ENCODE results near the gene TESPA1.

The TESPA1 gene

DNA sequence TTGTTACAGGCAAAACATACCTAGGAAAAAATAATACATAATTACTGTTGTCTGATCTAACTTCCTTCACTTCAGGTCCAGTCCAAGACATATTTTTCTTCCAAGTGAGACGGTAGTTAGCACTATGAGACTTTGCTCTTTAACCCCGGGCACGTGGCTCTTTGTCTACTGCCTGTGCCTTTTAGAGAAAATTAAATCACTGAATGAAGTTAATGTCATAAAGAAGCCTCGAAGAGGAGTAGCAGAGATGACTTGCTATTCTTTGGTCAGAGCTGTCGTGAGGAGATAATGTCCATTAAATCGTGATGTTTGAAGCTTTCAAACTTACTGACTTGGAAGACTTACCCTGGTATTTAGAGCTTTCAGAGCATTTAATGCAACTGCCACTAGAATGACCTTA is 8.7 kb downstream of the TESPA1 start:
- no peaks in the 10 kb centered on the region for H4K20me1 ChIP-seq (ENCODE audit: insufficient read depth, low read length)
- H2AFZ ChIP-seq (ENCODE audit: low read depth, low read length): no peak overlapping the region
- no peaks in the 10 kb centered on the region for H3K79me2 ChIP-seq (ENCODE audit: low read length)
- H3K4me1 ChIP-seq (ENCODE audit: low read length): no peaks in the 10 kb centered on the region
- TF ChIP-seq EZH2phosphoT487 (IDR thresholded peaks at IDR 0.05; ENCODE audit: low read depth): no peak
- TF ChIP-seq, protein P1, sequence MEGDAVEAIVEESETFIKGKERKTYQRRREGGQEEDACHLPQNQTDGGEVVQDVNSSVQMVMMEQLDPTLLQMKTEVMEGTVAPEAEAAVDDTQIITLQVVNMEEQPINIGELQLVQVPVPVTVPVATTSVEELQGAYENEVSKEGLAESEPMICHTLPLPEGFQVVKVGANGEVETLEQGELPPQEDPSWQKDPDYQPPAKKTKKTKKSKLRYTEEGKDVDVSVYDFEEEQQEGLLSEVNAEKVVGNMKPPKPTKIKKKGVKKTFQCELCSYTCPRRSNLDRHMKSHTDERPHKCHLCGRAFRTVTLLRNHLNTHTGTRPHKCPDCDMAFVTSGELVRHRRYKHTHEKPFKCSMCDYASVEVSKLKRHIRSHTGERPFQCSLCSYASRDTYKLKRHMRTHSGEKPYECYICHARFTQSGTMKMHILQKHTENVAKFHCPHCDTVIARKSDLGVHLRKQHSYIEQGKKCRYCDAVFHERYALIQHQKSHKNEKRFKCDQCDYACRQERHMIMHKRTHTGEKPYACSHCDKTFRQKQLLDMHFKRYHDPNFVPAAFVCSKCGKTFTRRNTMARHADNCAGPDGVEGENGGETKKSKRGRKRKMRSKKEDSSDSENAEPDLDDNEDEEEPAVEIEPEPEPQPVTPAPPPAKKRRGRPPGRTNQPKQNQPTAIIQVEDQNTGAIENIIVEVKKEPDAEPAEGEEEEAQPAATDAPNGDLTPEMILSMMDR (IDR thresholded peaks at IDR 0.05; ENCODE audit: low read depth, low read length): no peak
- H3K9ac ChIP-seq (ENCODE audit: low read length): no peak overlapping the region
- H3K9me3 ChIP-seq (ENCODE audit: insufficient read depth, low read length): no peaks in the 10 kb centered on the region
- H3K4me2 ChIP-seq (ENCODE audit: low read length): no peak overlapping the region
- no peak overlapping the region for H3K27ac ChIP-seq (ENCODE audit: low read length)
- H3K4me3 ChIP-seq (ENCODE audit: low read length): no peak overlapping the region
- peaks cover 21% of the 10 kb centered on the region for H3K36me3 ChIP-seq (replicated peaks; ENCODE audit: low read depth, low read length)
- H3K27me3 ChIP-seq (ENCODE audit: low read depth, low read length): no peaks in the 10 kb centered on the region

DNA sequence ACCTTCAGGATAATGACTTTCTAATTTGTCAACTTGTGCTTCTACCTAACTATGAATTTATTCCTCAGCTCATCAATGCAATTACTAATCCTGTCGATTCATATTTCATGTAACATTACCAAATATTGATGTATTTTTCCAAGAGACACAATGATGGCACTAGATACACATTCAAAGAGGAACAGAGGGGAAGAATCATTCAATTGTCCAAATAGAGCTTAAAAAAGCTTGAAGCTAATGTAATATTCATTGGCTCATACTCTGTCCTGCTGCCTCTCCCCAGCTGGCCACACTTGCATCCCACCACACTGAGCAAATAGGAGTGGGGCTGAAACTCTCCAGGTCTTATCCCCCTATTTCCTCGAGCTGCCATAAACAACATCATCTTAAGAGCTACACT is 9.3 kb downstream of the TESPA1 start:
- Histone ChIP-seq H3K27ac (ENCODE audit: low read length) (no peak overlapping the region), H2AFZ (ENCODE audit: low read depth, low read length) (no peak overlapping the region), H3K9me3 (ENCODE audit: insufficient read depth, low read length) (no peaks in the 10 kb centered on the region), H3K36me3 (replicated peaks; ENCODE audit: low read depth, low read length) (peaks cover 19% of the 10 kb centered on the region), H3K4me1 (ENCODE audit: low read length) (no peaks in the 10 kb centered on the region), H3K4me2 (ENCODE audit: low read length) (no peak overlapping the region), H4K20me1 (ENCODE audit: insufficient read depth, low read length) (no peaks in the 10 kb centered on the region), H3K9ac (ENCODE audit: low read length) (no peak overlapping the region), H3K27me3 (ENCODE audit: low read depth, low read length) (no peaks in the 10 kb centered on the region), H3K4me3 (ENCODE audit: low read length) (no peak overlapping the region), H3K79me2 (ENCODE audit: low read length) (no peaks in the 10 kb centered on the region)
- TF ChIP-seq, protein P1 (IDR thresholded peaks at IDR 0.05; ENCODE audit: low read depth, low read length): no peak
- TF ChIP-seq EZH2phosphoT487 (IDR thresholded peaks at IDR 0.05; ENCODE audit: low read depth): no peak

DNA sequence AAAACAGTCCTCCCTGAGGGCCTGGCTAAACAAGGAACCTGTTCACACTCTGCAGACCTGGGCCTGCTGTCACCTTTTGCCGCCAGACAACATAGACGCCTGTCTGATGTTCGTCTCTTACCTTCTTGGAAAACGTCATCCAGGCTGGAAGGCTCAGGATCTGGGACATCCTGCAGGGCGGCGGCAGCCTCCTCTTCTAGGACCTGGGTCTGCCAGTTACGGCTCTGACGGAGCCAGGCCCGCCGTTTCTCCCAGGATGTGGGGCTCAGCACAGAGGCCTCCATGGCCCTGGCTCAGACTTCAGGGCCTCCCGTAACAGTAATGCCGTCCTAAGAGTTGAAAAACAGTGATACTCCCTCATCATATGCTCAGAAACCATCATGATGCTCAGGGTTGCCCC is 10.3 kb downstream of the TESPA1 start:
- no peak overlapping the region for H3K9ac ChIP-seq (ENCODE audit: low read length)
- no peaks in the 10 kb centered on the region for H3K79me2 ChIP-seq (ENCODE audit: low read length)
- H2AFZ ChIP-seq (ENCODE audit: low read depth, low read length): no peak overlapping the region
- no peaks in the 10 kb centered on the region for H3K9me3 ChIP-seq (ENCODE audit: insufficient read depth, low read length)
- no peak overlapping the region for H3K4me3 ChIP-seq (ENCODE audit: low read length)
- H3K27ac ChIP-seq (ENCODE audit: low read length): no peak overlapping the region
- peaks cover 10% of the 10 kb centered on the region for H3K36me3 ChIP-seq (replicated peaks; ENCODE audit: low read depth, low read length)
- no peaks in the 10 kb centered on the region for H3K4me1 ChIP-seq (ENCODE audit: low read length)
- H3K4me2 ChIP-seq (ENCODE audit: low read length): no peak overlapping the region
- no peaks in the 10 kb centered on the region for H4K20me1 ChIP-seq (ENCODE audit: insufficient read depth, low read length)
- TF ChIP-seq, protein P1 (IDR thresholded peaks at IDR 0.05; ENCODE audit: low read depth, low read length): no peak
- TF ChIP-seq EZH2phosphoT487 (IDR thresholded peaks at IDR 0.05; ENCODE audit: low read depth): no peak
- no peaks in the 10 kb centered on the region for H3K27me3 ChIP-seq (ENCODE audit: low read depth, low read length)

DNA sequence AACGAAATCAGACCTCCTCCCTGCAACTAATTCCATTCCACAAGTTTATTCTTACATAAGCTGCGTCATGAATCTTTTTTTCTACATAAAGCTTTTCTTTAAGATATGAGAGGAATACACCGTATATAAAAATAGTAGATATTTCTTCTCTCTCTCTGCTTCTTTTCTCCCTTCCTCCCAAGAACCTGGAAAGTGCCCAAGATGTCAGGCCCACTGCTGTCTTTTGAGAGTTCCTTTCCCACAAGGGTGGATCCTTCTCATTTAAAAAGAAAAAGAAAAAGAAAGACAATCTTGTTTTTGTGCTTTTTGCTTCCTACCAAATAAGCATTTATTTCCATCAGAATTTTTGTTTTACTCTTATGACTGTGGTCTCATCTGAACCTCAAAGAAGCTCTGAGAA is 11.0 kb downstream of the TESPA1 start:
- TF ChIP-seq, protein P1 (IDR thresholded peaks at IDR 0.05; ENCODE audit: low read depth, low read length): no peak
- no peak for TF ChIP-seq EZH2phosphoT487 (IDR thresholded peaks at IDR 0.05; ENCODE audit: low read depth)
- Histone ChIP-seq H3K36me3 (replicated peaks; ENCODE audit: low read depth, low read length) (peaks cover 5% of the 10 kb centered on the region), H3K4me1 (ENCODE audit: low read length) (no peaks in the 10 kb centered on the region), H3K4me2 (ENCODE audit: low read length) (no peak overlapping the region), H2AFZ (ENCODE audit: low read depth, low read length) (no peak overlapping the region), H3K27me3 (ENCODE audit: low read depth, low read length) (no peaks in the 10 kb centered on the region), H3K27ac (ENCODE audit: low read length) (no peak overlapping the region), H3K9ac (ENCODE audit: low read length) (no peak overlapping the region), H4K20me1 (ENCODE audit: insufficient read depth, low read length) (no peaks in the 10 kb centered on the region), H3K79me2 (ENCODE audit: low read length) (no peaks in the 10 kb centered on the region), H3K4me3 (ENCODE audit: low read length) (no peak overlapping the region), H3K9me3 (ENCODE audit: insufficient read depth, low read length) (no peaks in the 10 kb centered on the region)

All from OCI-LY3 (cell line).